ENCODE results near the gene IER3.

The IER3 gene

GRCh38 chr6:30714263-30714662 is 30.1 kb downstream of the IER3 start:
- no peak for TF ChIP-seq CTCF (IDR thresholded peaks at IDR 0.05; ENCODE audit: control insufficient read depth, extremely low read depth, insufficient read depth)
- H3K4me3 ChIP-seq (ENCODE audit: low read depth, low read length): no peak overlapping the region
- DNase-seq (ENCODE audit: low read depth): no peak

GRCh38 chr6:30712441-30712945 is 31.9 kb downstream of the IER3 start:
- DNase-seq (ENCODE audit: low read depth): no peak
- no peak for TF ChIP-seq CTCF (IDR thresholded peaks at IDR 0.05; ENCODE audit: control insufficient read depth, extremely low read depth, insufficient read depth)
- no peak overlapping the region for H3K4me3 ChIP-seq (ENCODE audit: low read depth, low read length)

- TF ChIP-seq CTCF (IDR thresholded peaks at IDR 0.05; ENCODE audit: control insufficient read depth, extremely low read depth, insufficient read depth): no peak
- no peak overlapping the region for H3K4me3 ChIP-seq (ENCODE audit: low read depth, low read length)
- no peak for DNase-seq (ENCODE audit: low read depth)
Observed at GRCh38 chr6:30711758-30712380, 32.5 kb downstream of the IER3 start.

- no peak for DNase-seq (ENCODE audit: low read depth)
- no peak for TF ChIP-seq CTCF (IDR thresholded peaks at IDR 0.05; ENCODE audit: control insufficient read depth, extremely low read depth, insufficient read depth)
- H3K4me3 ChIP-seq (ENCODE audit: low read depth, low read length): no peak overlapping the region
Observed at GRCh38 chr6:30709101-30709868, 35.1 kb downstream of the IER3 start.

GRCh38 chr6:30707281-30707850 is 37.0 kb downstream of the IER3 start:
- no peak overlapping the region for H3K4me3 ChIP-seq (ENCODE audit: low read depth, low read length)
- TF ChIP-seq CTCF (IDR thresholded peaks at IDR 0.05; ENCODE audit: control insufficient read depth, extremely low read depth, insufficient read depth): no peak
- no peak for DNase-seq (ENCODE audit: low read depth)

- no peak overlapping the region for H3K4me3 ChIP-seq (ENCODE audit: low read depth, low read length)
- TF ChIP-seq CTCF (IDR thresholded peaks at IDR 0.05; ENCODE audit: control insufficient read depth, extremely low read depth, insufficient read depth): no peak
- no peak for DNase-seq (ENCODE audit: low read depth)
Observed at GRCh38 chr6:30705620-30706019, 38.7 kb downstream of the IER3 start.
